Tibial artery (tissue), 4 donors: ENCODE measurements around the gene CLN3.
"Not testable (repeated sequence)": the region's sequence is repeated elsewhere in the genome, so short reads cannot be mapped to it uniquely, and the experiment has no call there.

Source experiments
- DNase-seq, 2 donors: peaks; one replicate each; pipeline ENCODE4 v3.0.0-alpha.2; 2019
- H3K27ac ChIP-seq, 2 donors: fragments of 200-600 bp; sonication (generic) in 1 of 2; 1 replicate in 1 of 2; 2 replicates in 1 of 2; pipeline ENCODE4 v1.5.1; 2018 to 2019; ENCODE audit warnings: mild to moderate bottlenecking in 1 of 2
- H3K27me3 ChIP-seq, 2 donors: fragments of 200-600 bp; sonication (generic) in 1 of 2; one replicate each; pipeline versions ENCODE4 v1.5.1 to v1.6.0; 2016 to 2019
- H3K36me3 ChIP-seq, 3 donors: fragments of 200-600 bp; sonication (generic) in 2 of 3; one replicate each; pipeline ENCODE4 v1.5.1; 2016 to 2019; ENCODE audit warnings: mild to moderate bottlenecking in 2 of 3
- H3K4me1 ChIP-seq, 4 donors: fragments of 200-600 bp; sonication (generic) in 2 of 4; 1 replicate in 3 of 4; 2 replicates in 1 of 4; pipeline ENCODE4 v1.5.1; 2016 to 2019
- H3K4me3 ChIP-seq, 2 donors: fragments of 200-600 bp; sonication (generic) in 1 of 2; 1 replicate in 1 of 2; 2 replicates in 1 of 2; pipeline ENCODE4 v1.5.1; 2018 to 2019; ENCODE audit warnings: mild to moderate bottlenecking in 2 of 2
- H3K9me3 ChIP-seq, 3 donors: fragments of 200-600 bp; sonication (generic) in 1 of 3; one replicate each; pipeline ENCODE4 v1.5.1; 2016 to 2019
- intact Hi-C: fragments of 100-400 bp; cut with DNase I; formaldehyde crosslinking; loops from one replicate; pipeline ENCODE4 v1.15.0; 2023; ENCODE audit warnings: low total_unique reads
- TF ChIP-seq, protein P1 (sequence below), 2 experiments: fragments of 200-600 bp in 1 of 2; fragments of 450-650 bp in 1 of 2; IDR thresholded peaks; one replicate each; pipeline ENCODE4 v1.5.1; 2017 to 2019; ENCODE audit warnings: antibody characterized with exemption in 2 of 2, mild to moderate bottlenecking in 1 of 2, moderate library complexity in 1 of 2

Gene CLN3

GRCh38 chr16:28505489-28506137 lies 13.7 kb upstream of the CLN3 start:
- TF ChIP-seq, protein P1, sequence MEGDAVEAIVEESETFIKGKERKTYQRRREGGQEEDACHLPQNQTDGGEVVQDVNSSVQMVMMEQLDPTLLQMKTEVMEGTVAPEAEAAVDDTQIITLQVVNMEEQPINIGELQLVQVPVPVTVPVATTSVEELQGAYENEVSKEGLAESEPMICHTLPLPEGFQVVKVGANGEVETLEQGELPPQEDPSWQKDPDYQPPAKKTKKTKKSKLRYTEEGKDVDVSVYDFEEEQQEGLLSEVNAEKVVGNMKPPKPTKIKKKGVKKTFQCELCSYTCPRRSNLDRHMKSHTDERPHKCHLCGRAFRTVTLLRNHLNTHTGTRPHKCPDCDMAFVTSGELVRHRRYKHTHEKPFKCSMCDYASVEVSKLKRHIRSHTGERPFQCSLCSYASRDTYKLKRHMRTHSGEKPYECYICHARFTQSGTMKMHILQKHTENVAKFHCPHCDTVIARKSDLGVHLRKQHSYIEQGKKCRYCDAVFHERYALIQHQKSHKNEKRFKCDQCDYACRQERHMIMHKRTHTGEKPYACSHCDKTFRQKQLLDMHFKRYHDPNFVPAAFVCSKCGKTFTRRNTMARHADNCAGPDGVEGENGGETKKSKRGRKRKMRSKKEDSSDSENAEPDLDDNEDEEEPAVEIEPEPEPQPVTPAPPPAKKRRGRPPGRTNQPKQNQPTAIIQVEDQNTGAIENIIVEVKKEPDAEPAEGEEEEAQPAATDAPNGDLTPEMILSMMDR (IDR thresholded peaks at IDR 0.05), result no peak
- no peak overlapping the region for H3K4me3 ChIP-seq
- no peak overlapping the region for H3K27ac ChIP-seq
- no peak for DNase-seq
- H3K27me3 ChIP-seq, result peaks cover 0 to 43% of the 10 kb centered on the region in 2 donors
- no peaks in the 10 kb centered on the region for H3K36me3 ChIP-seq
- H3K4me1 ChIP-seq, result peaks cover 0 to 4% (median 0%) of the 10 kb centered on the region in 4 donors
- H3K9me3 ChIP-seq, result no peaks in the 10 kb centered on the region
- intact Hi-C loops, result no loop called here

GRCh38 chr16:28504707-28505404 lies 13.0 kb upstream of the CLN3 start:
- Histone ChIP-seq H3K4me3 (no peak overlapping the region), H3K27me3 (peaks cover 0 to 43% of the 10 kb centered on the region in 2 donors), H3K9me3 (no peaks in the 10 kb centered on the region), H3K27ac (no peak overlapping the region), H3K36me3 (no peaks in the 10 kb centered on the region), H3K4me1 (peaks cover 0 to 4% (median 0%) of the 10 kb centered on the region in 4 donors)
- no peak for DNase-seq
- TF ChIP-seq, protein P1 (IDR thresholded peaks at IDR 0.05), result no peak
- intact Hi-C loops, result no loop called here

DNA sequence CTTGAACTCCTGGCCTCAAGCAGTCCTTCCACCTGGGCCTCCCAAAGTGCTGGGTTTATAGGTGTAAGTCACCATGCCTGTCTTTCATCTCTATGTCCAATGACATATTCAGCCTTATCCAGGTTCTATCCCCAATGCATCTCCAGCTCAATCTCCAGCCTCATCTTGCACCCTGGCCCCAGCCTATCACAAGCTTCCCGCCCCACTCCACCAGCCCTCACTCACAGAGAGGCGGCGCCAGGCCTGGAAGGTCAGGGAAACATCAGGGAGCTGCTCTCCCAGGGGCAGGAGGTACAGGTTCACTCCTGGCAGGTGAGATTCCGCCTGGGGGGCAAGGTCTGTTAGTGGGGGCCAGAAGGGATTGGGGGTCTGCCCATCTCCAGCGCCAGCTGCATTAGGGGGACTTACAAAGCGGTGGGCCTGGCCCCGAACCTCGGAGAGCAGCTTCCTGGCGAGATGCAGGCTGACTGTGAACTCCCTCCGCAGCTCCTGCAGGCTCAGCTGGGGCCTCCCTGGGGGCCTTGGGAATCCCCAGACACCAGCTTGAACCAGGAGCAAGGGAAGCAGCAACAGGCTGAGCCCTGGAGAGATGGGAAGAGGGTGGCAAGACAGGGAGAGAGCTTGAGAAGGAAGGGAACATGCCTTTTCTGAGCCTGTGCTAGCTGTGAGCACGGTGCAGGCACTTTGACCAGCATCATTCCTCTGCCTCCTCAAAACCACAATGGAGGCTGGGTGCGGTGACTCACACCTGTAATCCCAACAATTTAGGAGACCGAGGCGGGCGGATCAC lies 11.8 kb upstream of the CLN3 start:
- no peak for DNase-seq
- intact Hi-C loops, result no loop called here
- no peak overlapping the region for H3K4me3 ChIP-seq
- no peaks in the 10 kb centered on the region for H3K9me3 ChIP-seq
- H3K4me1 ChIP-seq, result peaks cover 0 to 4% (median 0%) of the 10 kb centered on the region in 4 donors
- H3K27ac ChIP-seq, result no peak overlapping the region
- peaks cover 0 to 43% of the 10 kb centered on the region in 2 donors for H3K27me3 ChIP-seq
- H3K36me3 ChIP-seq, result no peaks in the 10 kb centered on the region
- TF ChIP-seq, protein P1 (IDR thresholded peaks at IDR 0.05), result no peak

GRCh38 chr16:28502290-28502689 lies 10.4 kb upstream of the CLN3 start:
- H3K36me3 ChIP-seq, result no peaks in the 10 kb centered on the region
- TF ChIP-seq, protein P1 (IDR thresholded peaks at IDR 0.05), result no peak
- peaks cover 0 to 4% (median 0%) of the 10 kb centered on the region in 4 donors for H3K4me1 ChIP-seq
- H3K4me3 ChIP-seq, result no peak overlapping the region
- no peak overlapping the region for H3K27ac ChIP-seq
- intact Hi-C loops, result no loop called here
- no peaks in the 10 kb centered on the region for H3K9me3 ChIP-seq
- DNase-seq, result no peak
- H3K27me3 ChIP-seq, result peaks cover 0 to 31% of the 10 kb centered on the region in 2 donors

GRCh38 chr16:28501258-28502232 lies 9.7 kb upstream of the CLN3 start:
- Histone ChIP-seq H3K27ac (no peak overlapping the region), H3K4me1 (peaks cover 0 to 4% (median 0%) of the 10 kb centered on the region in 4 donors), H3K4me3 (no peak overlapping the region), H3K36me3 (no peaks in the 10 kb centered on the region), H3K27me3 (peaks cover 0 to 24% of the 10 kb centered on the region in 2 donors), H3K9me3 (no peaks in the 10 kb centered on the region)
- intact Hi-C loops, result no loop called here
- TF ChIP-seq, protein P1 (IDR thresholded peaks at IDR 0.05), result no peak
- DNase-seq, result no peak

DNA sequence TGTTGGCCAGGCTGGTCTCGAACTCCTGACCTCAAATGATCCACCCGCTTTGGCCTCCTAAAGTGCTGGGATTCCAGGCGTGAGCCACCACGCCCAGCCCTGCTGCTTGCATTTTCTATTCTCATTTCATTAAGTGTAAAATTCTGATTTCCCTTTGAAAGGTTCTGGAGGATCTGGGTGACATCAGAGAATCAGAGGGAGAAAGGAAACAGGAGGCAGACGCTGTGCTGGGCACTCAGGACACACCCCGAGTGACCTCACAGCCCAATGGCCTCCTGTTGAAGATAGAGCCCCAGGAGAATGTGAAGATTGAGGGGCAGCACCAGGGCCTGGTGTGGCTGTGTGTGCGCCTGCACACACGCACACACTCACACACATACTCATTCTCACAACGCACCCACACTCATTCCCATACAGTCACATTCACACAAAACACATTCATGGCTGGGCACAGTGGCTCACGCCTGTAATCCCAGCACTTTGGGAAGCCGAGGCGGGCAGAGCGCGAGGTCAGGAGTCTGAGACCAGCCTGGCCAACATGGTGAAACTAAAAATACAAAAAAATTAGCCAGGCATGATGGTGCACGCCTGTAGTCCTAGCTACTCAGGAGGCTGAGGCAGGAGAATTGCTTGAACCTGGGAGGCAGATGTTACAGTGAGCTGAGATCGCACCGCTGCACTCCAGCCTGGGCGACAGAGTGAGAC lies 8.8 kb upstream of the CLN3 start:
- H3K36me3 ChIP-seq, H3K4me1 ChIP-seq, H3K4me3 ChIP-seq, intact Hi-C loops, DNase-seq, H3K9me3 ChIP-seq, H3K27ac ChIP-seq: not testable (repeated sequence)
- peaks cover 0 to 18% of the 10 kb centered on the region in 2 donors for H3K27me3 ChIP-seq
